HG03108 (cell line): Measurements from ENCODE around the gene ATXN1.

Source experiments
- ATAC-seq: cut with Tn5 transposase; IDR thresholded peaks from one replicate; pipeline ENCODE4 v1.9.1; 2021; ENCODE audit warnings: moderate library complexity; ENCODE audit not compliant: unreplicated experiment

ATXN1 gene

DNA sequence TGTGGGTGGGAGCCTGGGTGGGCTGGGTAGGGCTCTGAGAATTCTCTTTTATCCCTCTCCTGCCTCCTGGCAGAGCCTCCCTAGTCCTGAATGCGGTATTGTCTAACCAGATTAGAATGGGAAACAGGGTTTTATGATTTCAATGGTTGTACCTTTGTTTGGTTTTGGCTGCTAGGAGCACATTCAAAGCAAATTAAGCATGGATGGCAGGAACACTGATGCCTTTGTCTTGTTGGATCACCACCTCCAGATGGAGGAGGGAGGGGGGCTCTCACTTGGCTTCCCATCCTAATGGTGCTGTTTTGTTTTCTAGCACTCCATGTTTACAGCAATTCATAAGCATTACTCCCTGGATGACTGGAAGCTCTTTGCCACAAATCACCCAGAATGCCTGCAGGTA, 511.3 kb downstream of the ATXN1 start:
- no peak for ATAC-seq
